HG02571 (cell line): ENCODE results near the gene C13orf46.

Source experiments
- ATAC-seq: cut with Tn5 transposase; IDR thresholded peaks from one replicate; pipeline ENCODE4 v1.9.1; 2021; ENCODE audit warnings: mild to moderate bottlenecking, moderate library complexity; ENCODE audit not compliant: unreplicated experiment

C13orf46 gene

GRCh38 chr13:113941571-113942191 lies 32.2 kb downstream of the C13orf46 start:
- ATAC-seq: no peak

DNA sequence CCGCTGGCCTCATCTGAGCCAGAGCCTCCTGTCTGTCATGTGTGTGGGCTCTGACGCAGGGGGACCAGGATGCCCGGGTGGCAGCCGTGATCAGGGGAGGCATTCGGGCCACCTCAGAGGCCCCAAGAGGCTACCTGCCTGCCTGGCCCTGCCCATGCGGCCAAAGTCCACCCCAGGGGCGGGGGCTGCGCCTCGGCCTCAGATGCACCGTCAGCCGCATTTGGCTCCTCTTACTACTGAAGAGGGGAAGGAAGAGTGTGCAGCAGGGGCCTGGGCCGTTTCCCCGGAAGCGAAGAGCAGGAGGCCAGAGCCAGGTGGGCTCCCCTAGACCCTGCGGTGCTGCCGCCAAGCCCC lies 34.0 kb downstream of the C13orf46 start:
- ATAC-seq: no peak

DNA sequence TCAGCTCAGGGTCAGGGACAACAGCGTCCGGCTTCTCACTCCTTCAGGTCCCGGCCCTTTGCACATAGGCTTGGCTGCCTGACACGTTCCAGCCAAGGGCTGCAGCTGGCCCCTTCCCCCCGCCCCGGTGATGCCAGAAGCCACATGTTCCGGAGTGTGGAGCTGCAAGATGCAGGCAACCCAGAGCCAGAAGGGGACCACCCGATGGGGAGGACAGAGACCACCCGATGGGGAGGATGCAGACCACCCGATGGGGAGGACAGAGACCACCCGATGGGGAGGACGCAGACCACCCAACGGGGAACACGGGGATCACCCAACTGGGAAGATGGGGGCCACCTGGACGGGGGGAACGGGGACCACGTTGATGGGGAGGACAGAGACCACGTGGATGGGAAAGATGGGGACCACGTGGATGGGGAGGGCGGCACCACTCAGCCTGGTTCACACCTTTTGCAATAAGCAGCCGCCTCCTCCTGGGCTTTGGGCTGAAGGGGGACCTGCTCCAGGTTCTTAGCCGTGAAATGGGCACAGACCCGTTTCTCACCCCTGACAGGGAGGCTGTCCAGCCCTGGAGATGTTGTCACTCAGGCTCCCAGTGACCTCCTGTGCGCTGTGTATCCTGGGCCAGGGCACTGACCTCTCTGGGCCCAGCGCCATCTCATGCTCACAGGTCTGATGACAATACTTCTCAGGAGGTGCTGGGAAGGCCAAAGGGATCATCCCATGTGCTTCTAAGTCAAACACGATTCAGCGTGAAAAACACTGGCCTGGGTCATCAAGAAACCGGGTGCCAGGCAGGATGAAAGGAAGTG lies 34.5 kb downstream of the C13orf46 start:
- no peak for ATAC-seq

GRCh38 chr13:113938716-113939115 lies 35.2 kb downstream of the C13orf46 start:
- no peak for ATAC-seq

GRCh38 chr13:113938246-113938645 lies 35.6 kb downstream of the C13orf46 start:
- ATAC-seq: no peak

GRCh38 chr13:113937527-113938180 lies 36.2 kb downstream of the C13orf46 start:
- no peak for ATAC-seq

DNA sequence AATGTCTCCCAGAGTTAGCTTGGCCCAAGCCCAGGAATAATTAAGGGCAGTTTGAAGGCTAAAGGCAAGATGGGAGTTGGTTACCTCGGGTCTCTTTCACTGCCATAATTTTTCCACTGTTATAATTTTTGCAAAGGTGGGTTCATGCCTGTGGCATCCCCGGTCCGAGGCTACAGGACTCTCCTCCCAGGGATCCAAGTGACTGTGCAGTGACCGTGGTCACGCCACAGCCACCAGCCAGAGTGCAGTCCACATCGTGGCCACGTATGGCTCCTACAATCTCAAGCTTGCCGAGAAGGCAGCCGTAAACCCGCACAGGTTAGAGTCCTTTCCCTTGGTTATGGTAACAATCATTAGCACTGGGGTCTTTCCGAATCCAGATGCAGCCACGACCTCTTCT lies 36.8 kb downstream of the C13orf46 start:
- ATAC-seq: no peak

DNA sequence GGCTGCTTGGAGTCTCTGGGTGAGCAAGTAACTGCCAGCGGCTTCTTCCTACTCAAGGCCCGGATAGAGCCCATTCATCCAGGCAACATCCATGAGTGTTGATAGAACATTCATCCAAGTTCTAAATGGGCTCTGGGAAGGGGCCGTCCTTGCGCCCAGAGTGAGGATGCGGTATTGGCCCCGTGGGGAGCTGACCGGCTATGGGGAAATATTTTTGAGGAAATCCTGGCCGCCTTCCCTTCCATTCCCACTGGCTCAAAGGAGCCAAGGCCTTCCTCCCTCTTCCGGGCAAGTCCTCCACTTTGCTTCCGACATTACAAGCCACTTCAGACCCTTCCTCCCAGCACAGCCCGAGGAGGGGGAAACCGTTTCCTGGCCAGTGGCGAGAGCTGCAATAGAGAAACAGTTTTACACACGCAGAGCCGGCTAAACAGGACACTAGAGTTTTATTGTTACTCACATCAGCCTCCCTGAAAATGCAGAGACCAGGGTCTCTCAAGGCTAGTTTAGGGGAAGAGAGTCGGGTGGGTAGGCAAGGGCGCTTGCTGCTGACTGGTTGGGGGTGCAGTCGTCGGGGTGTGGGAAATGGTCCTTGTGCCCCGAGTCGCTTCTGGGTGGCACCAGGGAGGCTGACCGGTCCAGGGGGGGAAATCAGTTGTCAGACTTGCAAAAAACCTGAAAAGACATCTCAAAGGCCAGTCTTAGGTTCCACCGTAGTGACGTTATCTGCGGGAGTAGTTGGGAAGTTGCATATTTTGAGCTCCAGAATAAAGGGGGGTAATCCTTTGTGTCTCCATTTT lies 37.5 kb downstream of the C13orf46 start:
- no peak for ATAC-seq

DNA sequence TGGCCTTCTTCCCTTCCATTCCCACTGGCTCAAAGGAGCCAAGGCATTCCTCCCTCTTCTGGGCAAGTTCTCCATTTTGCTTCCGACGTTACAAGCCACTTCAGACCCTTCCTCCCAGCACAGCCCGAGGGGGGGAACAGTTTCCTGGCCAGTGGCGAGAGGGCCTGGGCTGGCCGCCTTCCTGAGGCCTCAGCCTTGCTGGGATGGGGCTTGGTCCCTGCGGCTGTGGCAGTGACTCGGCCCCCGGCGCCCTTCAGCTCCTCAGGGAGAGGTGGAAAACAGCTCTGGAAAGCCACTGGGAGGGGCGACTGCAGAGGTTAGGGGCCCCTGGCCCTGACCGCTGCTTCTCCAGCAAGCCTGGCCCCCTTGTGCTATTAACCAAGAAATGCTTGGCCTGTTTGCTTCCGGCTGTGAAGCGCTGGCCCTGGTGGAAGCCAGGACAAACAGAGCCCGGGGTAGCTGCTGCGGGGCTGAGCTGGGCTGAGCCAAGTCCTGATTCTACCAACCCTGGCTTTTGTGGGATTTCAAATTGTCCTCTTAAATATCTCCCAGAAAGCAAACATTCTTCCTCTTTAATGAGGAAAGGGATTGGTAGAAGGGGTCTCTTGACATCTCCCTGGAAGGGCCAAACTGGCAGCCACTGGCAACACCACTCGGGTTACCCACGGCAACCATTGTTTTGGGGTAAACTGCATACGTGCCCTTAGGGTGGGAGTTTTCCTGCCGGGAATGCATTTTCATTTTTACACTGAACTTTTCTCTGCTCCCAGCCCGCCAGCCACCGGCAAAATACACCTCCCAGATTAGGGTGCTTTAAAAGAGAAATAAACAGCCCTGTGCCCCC lies 38.7 kb downstream of the C13orf46 start:
- no peak for ATAC-seq

GRCh38 chr13:113934576-113934975 lies 39.3 kb downstream of the C13orf46 start:
- no peak for ATAC-seq

- no peak for ATAC-seq
Observed at GRCh38 chr13:113933901-113934300, 40.0 kb downstream of the C13orf46 start.

DNA sequence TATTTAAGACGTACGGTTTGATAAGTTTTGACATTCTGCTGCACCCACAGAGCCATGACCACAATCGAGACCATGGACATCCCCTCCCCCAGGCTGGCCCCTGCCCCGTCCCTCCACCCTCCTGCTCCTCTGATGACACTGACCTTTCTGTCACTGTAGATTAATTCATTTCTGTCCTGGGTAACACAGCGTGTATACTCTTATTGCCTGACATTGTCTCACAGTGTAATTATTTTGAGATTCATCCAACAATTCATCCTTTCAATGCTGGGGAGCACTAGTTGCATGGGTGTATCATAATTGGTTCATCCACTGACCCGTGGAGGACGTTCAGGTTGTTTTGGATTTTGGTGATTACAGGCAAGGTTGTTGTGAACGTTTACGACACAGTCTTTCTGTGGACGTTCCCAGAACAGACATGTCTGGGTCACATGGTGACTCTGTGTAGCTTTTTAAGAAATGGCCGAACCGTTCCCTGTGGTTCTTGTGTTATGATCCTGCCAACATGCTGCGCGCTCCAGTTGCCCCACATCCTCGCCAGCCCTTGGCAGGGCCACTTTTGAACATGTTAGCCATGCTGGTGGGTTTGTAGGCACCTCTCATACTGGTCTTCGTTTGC lies 41.9 kb downstream of the C13orf46 start:
- ATAC-seq: no peak

- ATAC-seq: no peak
Observed at GRCh38 chr13:113930671-113931637, 42.9 kb downstream of the C13orf46 start.

DNA sequence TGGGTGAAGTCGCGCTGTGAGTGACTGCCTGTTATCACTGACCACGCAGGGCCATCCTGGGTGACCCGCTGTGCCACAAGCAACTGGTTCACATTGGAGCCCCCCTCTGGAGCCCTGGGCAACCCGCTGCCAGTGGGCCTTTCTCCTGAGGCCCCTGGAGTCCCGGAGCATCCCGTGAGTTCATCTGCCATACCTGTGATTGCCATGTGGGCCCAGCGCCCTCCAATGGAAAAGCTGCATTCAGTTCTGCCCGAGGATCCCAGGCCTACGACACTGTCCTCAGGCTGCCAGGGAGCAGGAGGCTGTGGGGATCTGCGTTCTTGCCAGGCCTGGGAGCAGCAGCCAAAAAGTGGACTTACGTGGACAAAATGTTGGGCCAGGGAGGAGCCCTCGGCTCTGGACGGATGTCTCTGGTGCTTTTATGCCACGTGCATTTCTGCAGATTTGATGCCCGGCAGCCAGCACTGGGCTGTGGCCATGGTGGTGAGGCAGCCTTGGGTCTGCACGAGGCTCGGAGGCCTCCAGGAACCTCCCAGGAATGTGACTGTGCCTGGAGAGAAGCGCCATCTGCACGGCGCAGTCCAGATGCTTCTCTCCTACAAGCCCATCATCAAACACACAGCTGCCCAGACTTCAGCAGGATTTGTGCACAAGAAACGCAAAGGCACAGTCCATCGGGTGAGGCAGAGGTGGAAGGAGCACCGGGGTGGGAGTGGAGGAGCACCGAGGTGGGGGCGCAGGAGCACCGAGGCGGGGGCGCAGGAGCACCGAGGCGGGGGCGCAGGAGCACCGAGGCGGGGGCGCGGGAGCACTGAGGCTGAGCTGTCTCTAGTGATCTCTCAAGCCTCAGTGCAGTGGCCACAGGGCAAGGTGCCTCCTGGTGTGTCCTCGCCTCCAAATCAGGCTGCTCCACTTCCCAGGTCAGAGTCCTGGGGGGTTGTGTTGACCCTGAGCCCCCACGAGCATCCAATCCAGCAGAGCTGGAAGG lies 44.0 kb downstream of the C13orf46 start:
- ATAC-seq: no peak

- no peak for ATAC-seq
Observed at GRCh38 chr13:113928685-113929627, 44.9 kb downstream of the C13orf46 start.
